Left ventricle myocardium inferior (tissue), 1 donor: ENCODE measurements around the gene TSPAN15. TPM values are rescaled to one million over a fixed set of nuclear protein-coding genes. Genes with fewer than 3 reads are reported as not detected.

Source experiments
- DNase-seq: peaks from one replicate; pipeline ENCODE4 v3.0.0-alpha.2; 2020
- H3K27ac ChIP-seq: fragments of 200-600 bp; replicated peaks from 2 replicates; pipeline ENCODE4 v1.8.0; 2021
- H3K27me3 ChIP-seq: fragments of 200-600 bp; 2 replicates; pipeline ENCODE4 v1.8.0; 2021; ENCODE audit warnings: low read depth
- H3K36me3 ChIP-seq: fragments of 200-600 bp; 2 replicates; pipeline ENCODE4 v1.8.0; 2021
- H3K4me1 ChIP-seq: fragments of 200-600 bp; 2 replicates; pipeline ENCODE4 v1.8.0; 2021
- H3K4me3 ChIP-seq: fragments of 200-600 bp; 2 replicates; pipeline ENCODE4 v1.8.0; 2021; ENCODE audit warnings: mild to moderate bottlenecking, moderate library complexity
- H3K9me3 ChIP-seq: fragments of 200-600 bp; replicated peaks from 2 replicates; pipeline ENCODE4 v1.8.0; 2021
- intact Hi-C: fragments of 100-400 bp; cut with micrococcal nuclease; formaldehyde crosslinking; loops from one replicate; pipeline ENCODE4 v1.11.0; 2022
- total RNA-seq: library from RNA; stranded (reverse); fragmentation: NEBNext Ultra II Directional; extraction: Animal tissue kit (Norgen Biotek cat#: 25700); gene quantifications from one replicate; pipeline ENCODE4 v1.2.1, GENCODE V29; 2021
- TF ChIP-seq, protein P1 (sequence below): fragments of 200-600 bp; IDR thresholded peaks from 2 replicates; pipeline ENCODE4 v1.8.0; 2021; ENCODE audit warnings: antibody characterized with exemption, mild to moderate bottlenecking, borderline replicate concordance
- donor health status: DM: no; HTN: yes; CAD: no; lungs with severe emphysema.

TSPAN15 gene
- total RNA-seq, 1 donor from 2014 or later, result 6.8 TPM

DNA sequence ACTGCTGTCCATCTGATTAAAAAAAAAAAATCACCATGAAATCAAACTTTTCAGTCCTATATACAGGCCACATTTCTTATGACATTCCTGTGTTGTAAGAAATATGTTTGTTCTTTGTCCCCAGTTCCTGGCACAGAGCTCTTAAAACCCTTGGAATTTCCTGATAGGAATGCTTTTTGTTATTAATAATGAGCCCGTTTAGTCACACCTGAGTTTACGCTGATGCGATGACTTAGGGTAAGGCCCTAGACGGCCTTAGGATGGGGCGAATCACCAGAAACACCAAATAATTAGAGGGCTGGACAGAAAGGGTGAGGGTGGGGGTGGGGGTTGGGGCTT lies 17.5 kb downstream of the TSPAN15 start:
- H3K4me3 ChIP-seq, result no peak overlapping the region
- H3K27ac ChIP-seq, result peak overlapping the region; percentile 91

DNA sequence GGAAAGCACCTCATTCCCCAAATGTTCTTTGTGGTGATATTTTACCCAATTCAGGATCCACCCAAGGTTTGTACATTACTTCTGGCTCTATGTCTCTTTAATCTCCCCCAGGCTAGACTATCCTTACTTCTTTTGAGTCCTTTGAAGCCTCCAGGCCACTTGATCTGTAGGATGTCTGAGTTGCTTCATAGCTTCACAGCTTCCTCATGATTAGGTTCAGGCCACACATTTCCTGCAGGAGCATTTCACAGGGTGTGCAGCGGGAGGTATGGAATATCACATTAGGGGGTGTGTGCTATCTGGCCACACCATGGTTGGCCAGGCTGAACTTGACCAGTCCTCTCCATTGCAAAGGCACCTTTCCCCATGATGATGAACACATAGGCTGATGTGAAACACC lies 18.7 kb downstream of the TSPAN15 start:
- DNase-seq, result no peak
- TF ChIP-seq, protein P1, sequence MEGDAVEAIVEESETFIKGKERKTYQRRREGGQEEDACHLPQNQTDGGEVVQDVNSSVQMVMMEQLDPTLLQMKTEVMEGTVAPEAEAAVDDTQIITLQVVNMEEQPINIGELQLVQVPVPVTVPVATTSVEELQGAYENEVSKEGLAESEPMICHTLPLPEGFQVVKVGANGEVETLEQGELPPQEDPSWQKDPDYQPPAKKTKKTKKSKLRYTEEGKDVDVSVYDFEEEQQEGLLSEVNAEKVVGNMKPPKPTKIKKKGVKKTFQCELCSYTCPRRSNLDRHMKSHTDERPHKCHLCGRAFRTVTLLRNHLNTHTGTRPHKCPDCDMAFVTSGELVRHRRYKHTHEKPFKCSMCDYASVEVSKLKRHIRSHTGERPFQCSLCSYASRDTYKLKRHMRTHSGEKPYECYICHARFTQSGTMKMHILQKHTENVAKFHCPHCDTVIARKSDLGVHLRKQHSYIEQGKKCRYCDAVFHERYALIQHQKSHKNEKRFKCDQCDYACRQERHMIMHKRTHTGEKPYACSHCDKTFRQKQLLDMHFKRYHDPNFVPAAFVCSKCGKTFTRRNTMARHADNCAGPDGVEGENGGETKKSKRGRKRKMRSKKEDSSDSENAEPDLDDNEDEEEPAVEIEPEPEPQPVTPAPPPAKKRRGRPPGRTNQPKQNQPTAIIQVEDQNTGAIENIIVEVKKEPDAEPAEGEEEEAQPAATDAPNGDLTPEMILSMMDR, result no peak
- H3K27me3 ChIP-seq, result no peaks in the 10 kb centered on the region
- peak overlapping the region; percentile 91 for H3K27ac ChIP-seq
- H3K36me3 ChIP-seq, result no peaks in the 10 kb centered on the region
- intact Hi-C loops, result no loop called here
- no peaks in the 10 kb centered on the region for H3K9me3 ChIP-seq
- peaks cover 81% of the 10 kb centered on the region for H3K4me1 ChIP-seq
- no peak overlapping the region for H3K4me3 ChIP-seq

More for the DNA sequence above, 17.5 kb downstream of the TSPAN15 start:
- no peaks in the 10 kb centered on the region for H3K27me3 ChIP-seq
- H3K9me3 ChIP-seq, result no peaks in the 10 kb centered on the region
- no peak for DNase-seq
- TF ChIP-seq, protein P1, result no peak
- peaks cover 81% of the 10 kb centered on the region for H3K4me1 ChIP-seq
- no peaks in the 10 kb centered on the region for H3K36me3 ChIP-seq
- intact Hi-C loops, result no loop called here

DNA sequence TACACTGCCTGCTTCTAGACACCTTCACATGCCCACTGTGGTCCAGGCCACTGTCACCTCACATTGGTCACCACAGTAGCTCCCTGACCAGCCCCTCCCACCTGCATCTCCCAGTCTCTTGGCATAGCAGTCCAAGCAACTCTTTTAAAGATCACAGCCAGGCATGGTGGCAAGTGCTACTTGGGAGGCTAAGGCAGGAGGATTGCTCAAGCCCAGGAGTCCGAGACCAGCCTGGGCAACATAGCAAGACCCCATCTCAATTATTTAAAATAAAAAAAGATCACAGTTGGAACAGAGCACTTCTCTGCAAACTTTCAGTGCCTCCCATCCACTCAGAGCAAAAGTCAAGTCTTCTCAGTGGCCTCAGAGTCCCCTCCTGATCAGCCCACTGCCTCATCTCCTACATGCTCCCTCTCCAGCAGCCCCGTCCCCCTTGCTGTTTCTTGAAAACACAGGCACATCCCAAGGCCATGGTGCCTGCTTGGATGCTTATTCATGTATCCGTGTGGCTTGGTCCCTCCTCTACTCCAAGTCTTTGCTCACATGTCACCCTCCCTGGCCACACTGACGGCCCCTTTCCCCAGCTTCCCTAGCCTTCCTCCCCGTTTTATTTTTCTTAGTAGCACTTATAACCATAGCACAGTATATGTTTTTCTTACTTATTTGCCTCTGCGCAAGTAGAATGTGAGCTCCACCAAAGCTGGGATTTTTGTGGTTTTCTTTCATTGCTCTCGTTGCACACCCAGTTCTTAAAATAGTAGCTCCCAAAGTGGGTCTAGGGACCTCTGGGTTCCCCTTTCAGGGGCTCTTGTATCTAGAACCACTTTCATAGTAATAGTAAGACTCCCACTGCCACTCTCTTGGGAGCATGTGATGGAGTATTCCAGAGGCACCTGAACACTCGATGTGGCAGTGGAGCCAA lies 19.5 kb downstream of the TSPAN15 start:
- Histone ChIP-seq H3K27ac (peak overlapping the region; percentile 91), H3K4me1 (peaks cover 81% of the 10 kb centered on the region), H3K27me3 (no peaks in the 10 kb centered on the region), H3K36me3 (no peaks in the 10 kb centered on the region), H3K4me3 (no peak overlapping the region), H3K9me3 (no peaks in the 10 kb centered on the region)
- intact Hi-C loops, result no loop called here
- DNase-seq, result no peak
- TF ChIP-seq, protein P1, result no peak

DNA sequence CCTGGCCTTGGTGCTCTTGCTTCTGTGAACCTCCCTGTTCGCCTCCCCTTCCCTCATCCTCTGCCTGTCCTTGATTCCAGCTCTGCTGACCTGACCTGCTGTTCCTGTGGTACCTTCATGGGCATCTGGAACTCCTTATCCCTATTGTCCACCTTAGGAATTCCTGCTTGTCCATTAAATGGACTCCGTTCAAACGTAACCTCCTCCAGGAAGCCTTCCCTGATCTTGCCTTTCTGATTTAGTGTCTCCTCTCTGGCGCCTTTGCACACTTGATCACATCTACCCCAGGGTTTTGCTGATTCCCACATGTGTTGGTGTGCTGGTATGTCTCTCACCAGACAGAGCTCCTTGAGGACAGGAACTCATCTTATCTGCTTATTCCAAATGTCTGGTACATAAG lies 20.9 kb downstream of the TSPAN15 start:
- H3K9me3 ChIP-seq, result no peaks in the 10 kb centered on the region
- H3K27ac ChIP-seq, result peak overlapping the region; percentile 67
- intact Hi-C loops, result no loop called here
- no peaks in the 10 kb centered on the region for H3K27me3 ChIP-seq
- DNase-seq, result no peak
- peaks cover 79% of the 10 kb centered on the region for H3K4me1 ChIP-seq
- H3K4me3 ChIP-seq, result no peak overlapping the region
- no peaks in the 10 kb centered on the region for H3K36me3 ChIP-seq
- TF ChIP-seq, protein P1, result no peak

DNA sequence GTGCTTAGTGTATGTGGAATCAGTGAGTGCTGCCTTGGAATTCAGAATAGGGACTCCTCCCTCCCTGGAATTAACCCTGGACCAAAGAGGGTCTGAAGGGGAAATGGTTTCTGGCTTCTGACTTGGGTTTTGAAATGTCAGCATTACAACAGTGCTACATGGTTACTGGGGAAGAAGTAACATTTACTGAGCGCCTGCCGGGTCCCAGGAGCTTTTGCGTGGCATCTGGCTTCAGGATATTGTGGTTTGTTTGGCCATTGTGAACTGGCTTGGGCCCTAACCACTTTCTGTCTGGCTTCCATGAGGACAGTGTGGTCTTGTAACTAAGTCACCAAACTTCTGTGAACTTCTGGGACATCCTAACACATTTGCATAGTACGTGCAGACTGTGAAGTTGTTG lies 21.3 kb downstream of the TSPAN15 start:
- TF ChIP-seq, protein P1, result no peak
- no peaks in the 10 kb centered on the region for H3K36me3 ChIP-seq
- H3K9me3 ChIP-seq, result no peaks in the 10 kb centered on the region
- H3K27ac ChIP-seq, result peak overlapping the region; percentile 67
- no peaks in the 10 kb centered on the region for H3K27me3 ChIP-seq
- intact Hi-C loops, result no loop called here
- no peak for DNase-seq
- H3K4me3 ChIP-seq, result no peak overlapping the region
- peaks cover 75% of the 10 kb centered on the region for H3K4me1 ChIP-seq
